Inferior parietal cortex (tissue), 1 donor: ENCODE results near the gene GGNBP2.
A peak's percentile ranks its signal among the peaks of the same experiment; 100 is the strongest.
"Not testable (repeated sequence)": the region's sequence is repeated elsewhere in the genome, so short reads cannot be mapped to it uniquely, and the experiment has no call there.

Experiments
- DNase-seq: peaks from one replicate; pipeline ENCODE4 v3.0.0-alpha.2; 2016; ENCODE audit errors: extremely low spot score

The GGNBP2 gene

GRCh38 chr17:36600936-36601302 lies 56.2 kb downstream of the GGNBP2 start:
- DNase-seq, result no peak

DNA sequence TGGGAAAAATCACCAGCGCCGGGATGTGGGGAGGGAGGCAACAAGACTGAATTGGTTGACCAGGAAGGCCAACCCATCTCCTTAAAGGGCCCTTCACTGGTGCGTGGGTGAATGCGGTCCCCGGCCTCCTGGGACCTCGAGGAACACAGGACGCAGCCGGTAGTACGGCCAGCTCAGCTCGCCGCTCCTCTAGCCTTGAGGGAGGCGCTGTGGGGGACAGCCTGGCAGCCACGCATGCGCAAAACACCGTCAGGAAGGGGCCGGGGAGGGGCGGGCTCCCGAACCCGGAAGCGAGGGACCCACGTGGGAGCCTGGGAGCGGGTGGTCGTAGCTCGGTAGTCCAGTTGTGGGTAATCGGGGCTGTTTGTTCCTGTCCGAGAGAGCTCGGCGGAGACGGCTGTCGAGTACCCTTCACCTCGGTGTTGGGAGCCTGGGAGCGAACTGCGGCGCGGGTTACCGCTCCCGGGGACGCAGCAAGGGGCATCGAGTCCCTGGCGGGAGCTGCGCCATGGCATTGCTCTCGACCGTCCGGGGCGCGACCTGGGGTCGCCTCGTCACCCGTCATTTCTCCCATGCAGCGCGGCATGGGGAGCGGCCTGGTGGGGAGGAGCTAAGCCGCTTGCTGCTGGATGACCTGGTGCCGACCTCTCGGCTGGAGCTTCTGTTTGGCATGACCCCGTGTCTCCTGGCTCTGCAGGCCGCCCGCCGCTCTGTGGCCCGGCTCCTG lies 56.7 kb downstream of the GGNBP2 start, which contains the start of gene MRM1:
MRM1 (plus strand) TSS at position 281 of the 727 bp plus-strand sequence; CDS start at position 509, 228 bp downstream.
- peak; percentile 91 for DNase-seq

- no peak for DNase-seq
Observed at GRCh38 chr17:36602030-36602748, 57.5 kb downstream of the GGNBP2 start.

GRCh38 chr17:36602924-36603384 lies 58.2 kb downstream of the GGNBP2 start:
- DNase-seq, result peak; percentile 72

GRCh38 chr17:36605028-36605427 lies 60.3 kb downstream of the GGNBP2 start:
- not testable (repeated sequence) for DNase-seq

- DNase-seq, result no peak
Observed at GRCh38 chr17:36608280-36608679, 63.6 kb downstream of the GGNBP2 start.

- DNase-seq, result peak; percentile 59
Observed at GRCh38 chr17:36608794-36609497, 64.2 kb downstream of the GGNBP2 start.

DNA sequence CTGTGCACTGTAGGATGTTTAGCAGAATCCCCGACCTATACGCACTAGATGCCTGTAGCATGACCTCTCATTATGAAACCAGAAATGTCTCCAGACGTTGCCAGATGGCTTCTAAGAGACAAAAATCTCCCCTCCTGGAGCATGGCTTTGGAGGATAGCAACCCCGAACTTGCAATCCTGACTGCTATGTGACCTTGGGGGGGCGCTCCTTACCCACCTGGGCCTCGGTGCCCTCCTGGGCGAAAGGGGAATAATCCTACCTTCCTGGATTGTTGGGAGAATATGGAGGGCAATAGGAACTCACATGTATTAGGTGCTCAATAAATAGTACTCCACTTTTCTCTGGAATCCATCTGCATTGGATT lies 64.8 kb downstream of the GGNBP2 start:
- DNase-seq, result no peak

- no peak for DNase-seq
Observed at GRCh38 chr17:36610474-36610873, 65.8 kb downstream of the GGNBP2 start.

DNA sequence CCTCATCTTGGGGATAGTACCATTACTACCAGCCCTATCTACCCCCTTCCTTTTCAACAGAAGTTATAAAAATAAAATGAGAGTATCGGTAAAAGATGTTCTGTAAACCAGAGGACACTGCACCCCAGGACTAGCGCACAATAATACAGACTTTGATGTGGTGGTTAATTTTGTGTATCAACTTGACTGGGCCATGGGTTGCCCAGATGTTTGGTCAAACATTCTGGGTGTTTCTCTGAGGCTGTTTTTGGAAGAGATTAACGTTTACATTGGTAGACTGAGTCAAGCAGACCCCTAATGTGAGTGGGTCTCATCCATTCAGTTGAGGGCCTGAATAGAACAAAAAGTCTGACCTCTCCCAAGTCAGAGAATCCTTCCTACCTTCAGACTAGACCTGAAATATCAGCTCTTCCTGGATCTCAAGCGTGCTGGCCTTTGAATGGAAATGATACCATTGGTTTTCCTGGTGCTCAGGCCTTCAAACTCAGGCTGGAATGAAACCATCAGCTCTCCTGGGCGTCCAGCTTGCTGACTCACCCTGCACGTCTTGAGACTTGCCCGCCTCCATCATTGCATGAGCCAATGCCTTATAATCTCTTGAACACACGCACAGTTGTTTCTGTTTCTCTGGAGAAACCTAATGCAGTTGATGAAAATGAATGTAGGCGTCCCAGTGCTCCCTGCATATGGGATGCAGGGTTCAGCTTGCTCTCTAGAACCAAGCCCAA lies 66.8 kb downstream of the GGNBP2 start:
- no peak for DNase-seq

DNA sequence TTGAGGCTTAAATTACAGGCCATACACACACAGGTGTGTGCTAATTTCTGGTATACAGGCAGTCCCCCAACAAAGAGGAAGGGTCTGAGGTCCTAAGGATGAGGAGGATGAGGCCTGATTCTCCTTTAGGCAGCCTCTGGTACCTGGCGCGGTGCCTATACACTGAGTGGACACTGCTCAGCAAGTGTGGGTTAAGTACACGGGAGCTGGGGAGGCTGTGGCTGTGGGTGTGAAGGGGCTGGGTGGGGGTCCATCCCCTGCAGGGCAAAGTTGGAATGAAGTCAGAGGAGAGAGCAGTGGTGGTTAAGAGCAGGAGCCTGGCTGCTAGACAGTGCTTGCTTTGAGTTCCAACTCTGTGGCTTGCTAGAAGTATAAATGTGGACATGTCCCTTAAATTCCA lies 67.6 kb downstream of the GGNBP2 start:
- DNase-seq, result no peak

DNA sequence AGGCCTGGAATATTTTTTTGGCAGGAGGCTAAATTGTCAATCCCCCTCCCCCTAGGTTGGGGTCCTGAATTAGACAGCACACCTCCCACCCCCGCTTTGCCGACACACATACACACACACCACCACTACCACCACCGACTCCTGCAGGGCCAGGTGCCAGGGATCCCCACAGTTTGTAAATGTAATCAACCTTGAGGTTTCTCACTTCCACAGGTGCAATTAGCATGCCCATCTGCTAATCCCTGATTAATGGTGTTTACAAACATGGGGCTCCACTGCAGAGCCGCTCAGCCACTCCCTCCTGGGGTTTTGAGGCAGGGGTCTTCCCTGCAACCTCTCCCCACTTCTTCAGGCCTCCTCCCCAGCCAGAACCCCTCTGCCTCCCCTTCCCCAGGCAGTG lies 68.4 kb downstream of the GGNBP2 start:
- DNase-seq, result no peak

DNA sequence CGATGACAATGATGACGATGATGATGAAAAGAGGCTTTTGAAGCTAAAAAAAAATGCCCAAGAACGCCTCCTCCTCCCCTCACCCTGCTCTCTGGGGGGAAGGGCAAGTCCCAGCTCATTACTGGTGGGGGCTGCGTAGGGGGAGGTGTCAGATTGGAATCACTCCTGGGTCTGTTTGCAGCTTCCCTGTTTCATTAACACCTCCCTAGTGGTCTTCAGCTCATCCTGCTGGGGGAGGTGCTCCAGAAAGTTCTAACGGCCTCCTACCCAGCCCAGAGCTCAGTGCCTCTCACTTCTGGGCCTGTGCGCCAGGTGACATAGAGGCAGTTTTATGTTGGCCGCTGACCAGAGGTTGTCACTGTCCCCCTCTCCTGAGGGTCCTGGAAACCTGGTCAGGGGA lies 69.4 kb downstream of the GGNBP2 start:
- no peak for DNase-seq

DNA sequence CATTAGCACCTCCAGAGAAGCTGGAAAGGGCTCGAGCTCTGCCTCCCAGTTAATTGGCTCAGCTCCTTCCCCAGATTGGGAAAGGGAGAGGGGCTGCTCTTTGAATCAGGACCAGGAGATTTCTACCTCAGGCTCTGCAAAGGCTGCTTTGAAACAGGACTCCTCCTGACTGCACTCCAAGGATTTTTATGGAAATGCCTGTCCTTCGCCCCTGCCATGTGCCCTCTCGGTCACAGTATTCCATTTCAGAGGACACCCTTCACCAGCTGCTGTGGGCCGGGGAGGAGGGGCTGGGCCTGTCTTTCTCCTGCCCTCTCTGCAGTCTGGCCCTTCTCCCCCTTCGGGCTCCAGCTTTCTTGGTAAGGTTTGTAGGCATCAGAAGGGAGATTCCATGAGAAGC lies 70.2 kb downstream of the GGNBP2 start:
- no peak for DNase-seq

DNA sequence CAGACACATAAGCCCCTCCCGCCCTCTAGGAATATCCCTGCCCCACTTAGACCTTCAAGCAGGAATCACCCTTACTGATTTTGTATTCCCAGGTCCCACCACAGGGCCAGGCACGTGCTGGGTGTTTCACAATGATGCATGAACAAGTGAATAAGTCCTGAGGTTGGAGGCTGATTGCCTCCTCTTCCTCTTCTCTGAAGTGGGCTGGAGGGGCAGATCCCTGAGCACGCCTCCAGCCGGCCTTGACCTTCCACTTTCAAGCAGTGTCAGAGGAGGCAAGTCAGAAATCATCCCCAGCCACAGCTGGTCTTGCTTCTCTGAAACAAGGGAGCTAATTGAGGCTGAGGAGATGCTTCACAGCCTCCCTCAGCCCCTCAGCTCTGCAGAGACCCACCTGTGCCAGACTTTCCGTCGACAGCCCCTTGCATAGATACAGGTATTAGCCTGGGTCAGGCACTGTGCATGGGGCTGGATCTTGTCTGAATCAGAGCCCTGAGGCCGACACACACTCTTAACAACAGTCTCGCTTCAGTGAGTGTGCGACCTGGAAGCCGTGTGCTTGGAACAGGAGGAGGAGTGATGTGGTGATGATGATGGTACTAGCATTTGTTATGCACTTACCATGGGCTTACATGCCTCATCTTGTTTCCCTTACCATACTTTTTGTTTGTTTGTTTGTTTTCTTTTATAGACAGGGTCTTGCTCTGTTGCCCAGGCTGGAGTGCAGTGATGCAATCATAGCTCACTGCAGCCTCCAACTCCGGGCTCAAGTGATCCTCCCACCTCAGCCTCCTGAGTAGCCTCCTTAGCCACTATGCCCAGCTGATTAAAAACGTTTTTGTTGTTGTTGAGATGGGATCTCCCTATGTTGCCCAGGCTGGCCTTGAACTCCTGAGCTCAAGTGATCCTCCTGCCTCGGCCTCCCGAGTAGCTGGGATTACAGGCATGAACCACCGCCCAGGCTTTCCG lies 71.6 kb downstream of the GGNBP2 start:
- DNase-seq, result no peak

- DNase-seq, result no peak
Observed at GRCh38 chr17:36617773-36618172, 73.1 kb downstream of the GGNBP2 start.

DNA sequence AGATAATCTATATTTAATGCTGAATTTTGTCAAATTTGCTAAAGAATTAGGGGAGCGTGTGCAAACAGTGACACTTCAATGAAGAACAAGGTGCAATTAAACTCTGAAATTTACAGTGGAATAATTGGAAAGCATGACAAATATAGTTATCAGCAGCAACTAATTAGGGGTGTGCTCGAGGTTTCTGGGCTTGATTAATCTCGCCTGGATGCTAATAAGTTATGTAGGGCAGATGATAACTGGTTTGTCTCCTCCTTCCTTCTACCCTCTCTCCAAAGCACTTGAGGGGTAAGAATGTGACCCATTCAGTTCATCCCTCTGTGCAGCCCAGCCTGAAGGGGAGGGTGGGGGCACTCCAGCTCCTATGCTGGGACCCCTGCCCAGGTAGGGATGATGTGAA lies 78.6 kb downstream of the GGNBP2 start:
- no peak for DNase-seq

- DNase-seq, result no peak
Observed at GRCh38 chr17:36625188-36625587, 80.5 kb downstream of the GGNBP2 start.

DNA sequence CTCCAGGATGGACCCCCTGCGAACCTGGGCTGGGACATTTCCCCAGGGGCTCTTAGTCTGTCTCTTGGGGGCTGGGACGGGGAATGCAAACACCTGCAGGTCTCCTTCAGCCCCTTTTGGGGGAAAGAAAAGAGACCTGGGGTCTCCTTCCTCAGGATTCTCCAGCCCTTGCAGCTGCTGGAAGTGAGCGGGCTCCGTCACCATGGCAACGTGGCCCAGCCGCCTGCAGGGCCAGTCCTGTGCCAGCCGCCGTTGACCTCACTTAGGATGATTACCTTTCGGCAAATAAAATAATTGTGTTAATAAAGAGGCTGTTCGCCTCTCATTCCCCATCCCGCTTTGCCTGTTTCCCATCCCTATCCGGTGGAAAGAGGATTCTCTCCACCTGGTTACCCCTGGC lies 82.4 kb downstream of the GGNBP2 start:
- DNase-seq, result no peak

- DNase-seq, result no peak
Observed at GRCh38 chr17:36628576-36628975, 83.9 kb downstream of the GGNBP2 start.
